Testis (tissue), 2 donors: ENCODE measurements around the gene EYA2.

ENCODE experiments used
- POLR2A ChIP-seq: fragments of 450-650 bp; IDR thresholded peaks from one replicate; pipeline ENCODE4 v1.6.1; 2017; ENCODE audit warnings: antibody characterized with exemption, mild to moderate bottlenecking, moderate library complexity
- TF ChIP-seq, protein P1 (sequence below), 3 experiments: fragments of 450-650 bp in 2 of 3; fragments of 200-600 bp in 1 of 3; sonication (generic) in 1 of 3; IDR thresholded peaks; one replicate each; pipeline ENCODE4 v1.5.1; 2016 to 2019; ENCODE audit warnings: antibody characterized with exemption in 3 of 3, mild to moderate bottlenecking in 2 of 3, moderate library complexity in 1 of 3

DNA sequence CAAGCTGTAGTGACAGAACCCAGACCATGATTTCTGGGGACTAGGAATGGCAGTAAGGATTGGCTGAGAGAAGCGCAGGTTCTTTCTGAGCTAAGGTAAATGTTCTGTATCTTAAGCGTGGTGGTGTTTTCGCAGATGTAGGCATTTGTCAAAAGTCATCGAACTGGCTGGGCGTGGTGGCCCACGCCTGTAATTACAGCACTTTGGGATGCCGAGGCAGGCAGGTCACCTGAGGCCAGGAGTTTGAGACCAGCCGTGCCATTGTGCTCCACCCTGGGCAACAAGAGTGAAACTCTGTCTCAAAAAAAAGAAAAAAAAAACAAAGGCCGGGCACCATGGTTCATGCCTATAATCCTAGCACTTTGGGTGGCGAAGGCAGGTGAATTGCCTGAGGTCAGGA, 40.7 kb upstream of the EYA2 start:
- TF ChIP-seq, protein P1, sequence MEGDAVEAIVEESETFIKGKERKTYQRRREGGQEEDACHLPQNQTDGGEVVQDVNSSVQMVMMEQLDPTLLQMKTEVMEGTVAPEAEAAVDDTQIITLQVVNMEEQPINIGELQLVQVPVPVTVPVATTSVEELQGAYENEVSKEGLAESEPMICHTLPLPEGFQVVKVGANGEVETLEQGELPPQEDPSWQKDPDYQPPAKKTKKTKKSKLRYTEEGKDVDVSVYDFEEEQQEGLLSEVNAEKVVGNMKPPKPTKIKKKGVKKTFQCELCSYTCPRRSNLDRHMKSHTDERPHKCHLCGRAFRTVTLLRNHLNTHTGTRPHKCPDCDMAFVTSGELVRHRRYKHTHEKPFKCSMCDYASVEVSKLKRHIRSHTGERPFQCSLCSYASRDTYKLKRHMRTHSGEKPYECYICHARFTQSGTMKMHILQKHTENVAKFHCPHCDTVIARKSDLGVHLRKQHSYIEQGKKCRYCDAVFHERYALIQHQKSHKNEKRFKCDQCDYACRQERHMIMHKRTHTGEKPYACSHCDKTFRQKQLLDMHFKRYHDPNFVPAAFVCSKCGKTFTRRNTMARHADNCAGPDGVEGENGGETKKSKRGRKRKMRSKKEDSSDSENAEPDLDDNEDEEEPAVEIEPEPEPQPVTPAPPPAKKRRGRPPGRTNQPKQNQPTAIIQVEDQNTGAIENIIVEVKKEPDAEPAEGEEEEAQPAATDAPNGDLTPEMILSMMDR (IDR thresholded peaks at IDR 0.05) = no peak
- no peak for TF ChIP-seq POLR2A
